HG02623 (cell line): Measurements from ENCODE around the gene GBP6.
"Not testable (repeated sequence)": the region's sequence is repeated elsewhere in the genome, so short reads cannot be mapped to it uniquely, and the experiment has no call there.

ENCODE experiments used
- ATAC-seq: cut with Tn5 transposase; IDR thresholded peaks from one replicate; pipeline ENCODE4 v1.9.1; 2021; ENCODE audit warnings: moderate library complexity; ENCODE audit not compliant: unreplicated experiment

GBP6 gene

GRCh38 chr1:89364954-89365550, 1.2 kb downstream of the GBP6 start:
- ATAC-seq: no peak

GRCh38 chr1:89367221-89367620, 3.4 kb downstream of the GBP6 start:
- ATAC-seq: no peak

GRCh38 chr1:89369331-89369730, 5.5 kb downstream of the GBP6 start:
- ATAC-seq: no peak

- ATAC-seq: not testable (repeated sequence)
These were observed 10.0 kb downstream of the GBP6 start for GRCh38 chr1:89373810-89374209.

GRCh38 chr1:89378001-89378400, 14.1 kb downstream of the GBP6 start:
- ATAC-seq: no peak

GRCh38 chr1:89381618-89382017, 17.8 kb downstream of the GBP6 start:
- no peak for ATAC-seq

- ATAC-seq: no peak
These were observed 18.6 kb downstream of the GBP6 start for GRCh38 chr1:89382479-89382878.

GRCh38 chr1:89383185-89383584, 19.3 kb downstream of the GBP6 start:
- no peak for ATAC-seq

- no peak for ATAC-seq
These were observed 26.8 kb downstream of the GBP6 start for GRCh38 chr1:89390707-89391106.

- no peak for ATAC-seq
These were observed 27.8 kb downstream of the GBP6 start for GRCh38 chr1:89391686-89392085.

- no peak for ATAC-seq
These were observed 31.0 kb downstream of the GBP6 start for GRCh38 chr1:89394851-89395250.

- ATAC-seq: no peak
These were observed 33.0 kb downstream of the GBP6 start for GRCh38 chr1:89396902-89397301.

- no peak for ATAC-seq
These were observed 41.5 kb downstream of the GBP6 start for GRCh38 chr1:89405275-89405929.

- no peak for ATAC-seq
These were observed 43.5 kb downstream of the GBP6 start for GRCh38 chr1:89407360-89407759.

GRCh38 chr1:89407768-89408167, 43.9 kb downstream of the GBP6 start:
- ATAC-seq: not testable (repeated sequence)

- no peak for ATAC-seq
These were observed 61.2 kb downstream of the GBP6 start for GRCh38 chr1:89425056-89425455.

- ATAC-seq: no peak
These were observed 65.2 kb downstream of the GBP6 start for GRCh38 chr1:89429062-89429461.

GRCh38 chr1:89429681-89430080, 65.8 kb downstream of the GBP6 start:
- not testable (repeated sequence) for ATAC-seq

- ATAC-seq: no peak
These were observed 69.6 kb downstream of the GBP6 start for GRCh38 chr1:89433421-89433820.

- not testable (repeated sequence) for ATAC-seq
These were observed 70.4 kb downstream of the GBP6 start for GRCh38 chr1:89434058-89434780.
